HG02571 (cell line): ENCODE results near the gene PTPN13.
"Not testable (repeated sequence)": the region's sequence is repeated elsewhere in the genome, so short reads cannot be mapped to it uniquely, and the experiment has no call there.

Source experiments
- ATAC-seq: cut with Tn5 transposase; IDR thresholded peaks from one replicate; pipeline ENCODE4 v1.9.1; 2021; ENCODE audit warnings: mild to moderate bottlenecking, moderate library complexity; ENCODE audit not compliant: unreplicated experiment

Gene PTPN13

DNA sequence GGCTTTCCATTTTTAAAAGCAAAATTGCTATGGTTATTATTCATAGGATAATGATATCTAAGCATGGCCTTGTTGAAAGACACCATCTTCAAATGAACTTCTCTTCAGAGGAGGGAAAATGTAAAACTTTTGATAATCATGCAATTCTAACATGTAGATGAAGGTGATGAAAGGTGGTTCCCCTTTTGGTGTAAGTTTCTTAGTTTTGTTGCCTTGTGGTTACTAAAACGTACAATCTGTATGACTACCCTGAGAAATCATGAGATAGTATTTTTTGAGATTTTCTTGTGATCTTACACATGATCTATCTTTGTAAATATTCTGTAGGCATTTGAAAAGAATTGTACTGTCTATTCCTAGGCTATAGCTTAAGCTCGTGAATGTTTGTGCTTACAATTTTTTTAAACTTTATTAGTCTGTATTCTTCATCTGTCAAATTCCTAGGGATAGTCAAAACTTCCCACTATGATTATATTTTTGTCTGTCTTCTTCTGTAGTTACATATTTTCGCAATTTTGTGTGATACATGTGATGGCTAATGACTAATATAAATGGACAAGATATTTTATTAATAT lies 47.5 kb downstream of the PTPN13 start:
- ATAC-seq: no peak

DNA sequence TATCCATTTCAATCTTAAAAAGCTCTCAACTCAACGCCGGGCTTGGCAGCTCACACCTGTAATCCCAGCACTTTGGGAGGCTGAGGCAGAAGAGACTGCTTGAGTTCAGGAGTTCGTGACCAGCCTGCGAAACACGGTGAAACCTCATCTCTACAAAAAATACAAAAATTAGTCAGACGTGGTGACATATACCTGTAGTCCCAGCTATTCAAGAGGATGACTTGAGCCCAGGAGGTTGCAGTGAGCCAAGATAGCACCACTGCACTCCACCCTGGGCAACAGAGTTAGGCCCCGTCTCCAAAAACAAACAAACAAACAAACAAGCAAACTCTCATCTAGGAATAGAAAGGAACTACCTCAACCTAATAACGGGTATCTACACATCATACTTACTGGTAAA lies 50.8 kb downstream of the PTPN13 start:
- ATAC-seq: no peak

DNA sequence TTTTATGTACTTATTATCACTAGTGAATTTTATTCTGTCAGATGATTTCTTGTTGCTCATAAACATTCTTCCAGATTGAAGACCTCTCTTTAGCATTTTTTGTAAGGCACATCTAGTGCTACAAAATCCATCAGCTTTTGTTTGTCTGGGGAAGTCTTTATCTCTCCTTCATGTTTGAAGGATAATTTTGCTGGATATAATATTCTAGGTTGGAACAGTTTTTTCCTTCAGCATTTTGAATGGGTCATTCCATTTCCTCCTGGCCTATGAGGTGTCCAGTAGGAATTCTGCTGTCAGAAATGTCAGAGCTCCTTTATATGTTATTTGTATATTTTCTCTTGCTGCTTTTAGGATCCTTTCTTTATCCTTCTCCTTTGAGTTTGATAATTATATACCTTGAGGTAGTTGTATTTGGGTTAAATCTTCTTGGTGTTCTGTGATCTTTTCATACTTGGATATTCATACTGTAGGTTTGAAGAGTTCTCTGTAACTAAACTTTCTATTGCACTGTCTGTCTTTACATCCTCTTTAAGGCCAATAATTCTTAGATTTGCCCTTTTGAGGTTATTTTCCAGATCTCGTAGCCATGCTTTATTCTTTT lies 58.3 kb downstream of the PTPN13 start:
- no peak for ATAC-seq

DNA sequence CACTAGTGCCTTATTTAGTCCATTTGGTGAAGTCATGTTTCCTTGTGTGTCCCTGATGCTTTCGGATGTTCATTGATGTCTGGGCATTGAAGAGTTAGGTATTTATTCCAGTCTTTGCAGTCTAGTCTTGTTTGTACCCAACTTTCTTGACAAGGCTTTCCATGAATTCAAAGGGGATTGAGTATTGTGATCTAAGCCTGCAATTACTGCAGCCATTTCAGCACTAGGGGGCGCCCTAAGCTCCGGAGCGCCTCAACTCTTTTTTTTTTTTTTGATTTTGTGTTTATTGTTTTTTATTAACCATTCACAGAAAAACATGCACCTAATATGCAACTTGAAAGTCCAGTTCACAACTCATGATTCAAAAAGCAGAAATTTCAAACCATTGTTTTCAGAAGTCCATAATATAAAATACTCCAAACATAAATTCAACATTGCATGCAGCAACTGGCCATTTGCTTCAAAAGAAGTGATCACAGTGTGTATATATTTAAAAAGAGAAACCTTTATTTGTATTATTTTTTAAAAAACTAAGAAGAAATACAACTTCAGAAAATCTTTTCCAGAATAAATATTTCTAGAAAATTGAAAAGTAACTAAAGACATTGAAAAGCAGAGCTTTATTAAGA lies 59.2 kb downstream of the PTPN13 start:
- no peak for ATAC-seq

DNA sequence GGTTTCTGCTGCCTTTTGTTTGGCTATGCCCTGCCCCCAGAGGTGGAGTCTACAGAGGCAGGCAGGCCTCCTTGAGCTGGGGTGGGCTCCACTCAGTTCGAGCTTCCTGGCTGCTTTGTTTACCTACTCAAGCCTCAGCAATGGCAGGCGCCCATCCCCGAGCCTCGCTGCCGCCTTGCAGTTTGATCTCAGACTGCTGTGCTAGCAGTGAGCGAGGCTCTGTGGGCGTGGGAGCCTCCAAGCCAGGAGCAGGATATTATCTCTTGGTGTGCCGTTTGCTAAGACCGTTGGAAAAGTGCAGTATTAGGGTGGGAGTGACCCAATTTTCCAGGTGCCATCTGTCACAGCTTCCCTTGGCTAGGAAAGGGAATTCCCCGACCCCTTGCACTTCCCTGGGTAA lies 62.7 kb downstream of the PTPN13 start:
- ATAC-seq: not testable (repeated sequence)

DNA sequence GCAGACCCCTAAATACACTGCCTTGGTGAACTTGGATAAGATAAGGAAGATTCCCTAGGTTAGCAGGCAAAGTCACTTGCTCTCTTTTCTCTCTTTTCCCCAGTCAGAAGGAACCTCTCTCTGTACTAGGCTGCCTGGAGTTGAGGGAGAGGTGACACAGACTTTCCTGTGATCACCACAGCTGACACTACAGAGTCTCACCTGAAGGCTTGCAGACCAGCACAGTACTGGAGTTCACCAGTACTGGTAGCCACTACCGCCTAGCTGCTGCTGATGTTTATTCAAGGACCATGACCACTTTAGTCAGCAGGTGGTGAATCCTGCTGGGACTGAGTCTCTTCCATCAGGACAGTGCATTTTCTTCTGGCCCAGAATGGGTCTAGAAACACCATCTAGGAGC lies 63.3 kb downstream of the PTPN13 start:
- no peak for ATAC-seq

DNA sequence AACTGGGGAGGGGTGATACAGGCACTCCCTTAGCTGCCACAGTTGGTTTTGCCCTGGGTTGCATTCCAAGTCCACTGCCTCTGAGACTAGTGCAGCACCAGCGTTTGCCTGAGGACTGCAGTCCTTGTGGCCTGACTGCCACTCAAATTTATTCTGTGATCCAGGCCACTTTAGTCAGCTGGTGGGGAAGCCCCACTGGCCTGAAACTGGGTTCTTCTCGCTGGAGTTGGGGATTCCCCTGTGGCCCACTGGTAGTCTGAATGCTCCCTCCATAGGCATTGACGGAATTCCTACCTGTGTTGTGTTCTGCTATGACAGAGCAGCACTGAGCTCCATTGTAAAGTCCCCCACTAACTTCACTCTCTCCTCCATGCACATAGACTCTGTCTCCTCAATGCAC lies 63.8 kb downstream of the PTPN13 start:
- no peak for ATAC-seq

DNA sequence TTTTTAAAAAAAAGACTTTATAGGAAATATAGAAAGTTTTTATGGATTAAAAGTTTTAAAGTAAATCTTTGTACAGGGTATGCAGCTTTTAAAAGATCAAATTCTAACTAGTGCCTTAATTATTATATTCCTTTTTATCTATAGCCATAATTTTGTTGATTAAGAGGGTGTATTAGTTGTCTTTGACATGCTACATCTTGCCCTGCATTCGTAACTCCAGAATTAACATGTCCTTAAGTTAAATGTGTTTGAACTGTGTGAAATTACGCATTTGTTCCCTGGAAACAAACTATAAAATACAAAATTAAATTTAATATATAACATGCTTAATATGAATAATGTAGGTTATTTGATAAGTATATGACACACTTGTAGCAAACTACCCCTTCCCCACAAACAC lies 66.3 kb downstream of the PTPN13 start:
- ATAC-seq: no peak

DNA sequence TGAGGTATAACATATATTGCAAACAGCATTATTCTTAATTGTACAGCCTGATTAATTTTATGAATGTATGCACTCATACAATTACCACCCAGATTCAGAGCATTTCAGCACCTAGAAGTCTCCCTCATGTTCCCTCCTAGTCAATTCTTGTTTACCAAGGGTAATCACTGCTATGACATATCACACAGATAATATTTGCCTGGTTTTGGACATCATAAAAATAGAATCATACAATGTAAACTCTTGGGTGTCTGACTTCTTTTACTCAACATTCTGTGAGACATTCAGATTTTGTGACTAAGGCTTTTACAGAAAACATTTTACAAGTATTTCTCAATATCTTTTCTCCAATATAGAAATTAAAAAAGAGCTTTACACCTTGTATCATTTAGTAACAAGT lies 66.9 kb downstream of the PTPN13 start:
- ATAC-seq: no peak

DNA sequence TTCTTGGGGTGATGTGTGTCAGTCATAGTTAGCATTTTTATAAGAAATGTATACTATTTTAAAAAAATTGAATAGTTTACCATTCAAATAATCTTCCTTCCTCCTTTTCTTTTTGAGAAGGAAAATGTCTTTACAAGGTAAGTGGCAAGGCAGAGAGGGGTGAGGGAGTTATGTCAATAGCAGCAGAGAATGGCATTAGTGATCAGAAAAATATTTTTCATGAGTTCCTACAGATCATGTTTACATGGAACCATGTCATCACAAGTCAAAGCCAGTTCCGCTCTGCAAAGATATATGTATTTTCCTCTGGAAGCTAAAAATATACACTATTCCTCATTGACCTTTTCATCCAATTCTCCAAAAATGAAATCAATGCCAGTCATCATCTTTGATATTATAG lies 67.3 kb downstream of the PTPN13 start:
- no peak for ATAC-seq

DNA sequence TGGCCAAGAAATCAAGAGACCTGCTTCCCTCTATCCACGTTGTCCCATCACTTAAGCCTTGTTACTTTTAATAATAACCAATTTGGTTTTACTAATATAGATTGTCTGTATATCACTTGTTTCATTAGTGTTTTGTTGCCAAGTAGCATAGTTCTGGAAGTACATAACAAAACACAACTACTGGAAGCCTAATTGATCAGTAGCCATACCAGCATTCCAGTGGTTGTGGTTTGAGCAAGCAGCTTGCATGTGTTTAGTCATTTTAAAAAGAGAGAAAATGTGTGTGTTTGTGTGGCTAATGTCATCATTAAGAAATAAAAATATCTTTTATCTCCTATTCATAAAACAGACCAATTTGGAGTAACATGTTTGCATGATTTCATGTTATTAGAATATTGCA lies 70.8 kb downstream of the PTPN13 start:
- no peak for ATAC-seq

DNA sequence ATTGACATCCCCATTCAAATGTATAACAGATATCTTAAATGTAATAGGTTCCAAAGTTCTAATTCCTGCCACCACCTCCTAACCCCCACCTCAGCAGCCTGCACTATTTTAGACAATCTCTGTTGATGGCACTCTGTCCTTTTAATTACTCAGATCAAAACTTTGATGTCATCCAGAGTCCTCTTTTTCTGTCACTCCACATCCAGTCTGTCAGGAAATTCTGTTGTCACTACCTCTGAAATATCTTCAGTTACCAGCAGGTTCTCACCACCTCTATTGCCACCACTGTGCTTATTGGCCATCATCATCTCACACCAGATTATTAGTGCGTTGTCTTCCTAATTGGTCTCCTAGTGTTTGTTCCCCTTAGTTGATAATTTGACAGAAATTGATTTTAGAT lies 76.2 kb downstream of the PTPN13 start:
- ATAC-seq: no peak

DNA sequence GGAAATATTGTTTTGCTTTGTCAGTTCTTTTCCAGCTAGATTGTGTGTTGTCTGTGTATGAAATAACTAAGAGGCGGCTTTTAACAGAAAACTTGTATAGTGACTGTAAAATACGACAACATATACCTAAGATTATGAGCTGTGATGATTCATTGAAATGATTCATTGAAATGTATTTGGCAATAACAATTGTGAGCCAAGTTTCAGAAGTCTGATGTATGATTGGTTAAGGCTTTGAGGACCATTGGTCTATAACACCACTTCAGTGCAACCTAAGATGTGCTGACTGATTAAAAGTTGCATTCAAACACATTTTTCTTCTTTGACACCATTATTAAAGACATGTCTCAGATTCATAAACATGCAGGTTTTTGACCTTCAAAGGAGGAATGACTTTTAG lies 76.6 kb downstream of the PTPN13 start:
- no peak for ATAC-seq

DNA sequence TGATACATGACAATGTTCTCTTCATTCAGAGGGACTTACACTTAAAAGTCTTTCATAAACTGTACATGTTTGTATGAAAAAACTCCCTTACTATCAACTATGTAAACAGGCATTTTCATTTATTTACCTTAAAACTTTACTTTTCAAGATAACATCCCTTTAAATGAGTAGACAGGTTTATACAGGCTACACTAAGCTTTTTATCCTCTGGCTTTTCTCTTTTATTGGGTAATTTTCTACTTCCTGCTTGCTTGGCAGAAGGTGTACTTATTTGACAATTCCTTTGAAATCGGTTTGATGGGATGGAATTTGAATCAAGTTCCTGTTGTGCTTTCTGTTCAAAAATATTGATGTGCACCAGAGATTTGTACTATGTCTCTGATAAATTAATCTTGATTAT lies 81.4 kb downstream of the PTPN13 start:
- ATAC-seq: no peak

DNA sequence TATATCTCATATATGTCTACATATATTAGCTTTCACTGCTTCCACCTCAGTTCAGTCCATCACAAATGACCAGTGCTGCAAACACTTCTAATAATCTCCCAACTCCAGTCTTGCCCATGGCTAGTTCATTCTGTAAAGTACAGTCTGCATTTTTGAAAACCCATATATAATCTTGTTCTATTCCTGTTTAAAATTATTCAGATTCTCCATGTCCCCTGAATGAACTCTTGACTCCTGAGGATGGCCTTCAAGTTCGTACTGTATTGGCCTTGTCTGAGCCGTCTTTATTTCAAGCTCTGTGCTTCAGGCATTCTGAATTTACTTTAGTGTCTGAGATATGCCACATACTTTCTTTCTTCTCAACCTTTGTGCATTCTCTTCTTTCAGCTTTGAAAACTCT lies 84.7 kb downstream of the PTPN13 start:
- no peak for ATAC-seq

DNA sequence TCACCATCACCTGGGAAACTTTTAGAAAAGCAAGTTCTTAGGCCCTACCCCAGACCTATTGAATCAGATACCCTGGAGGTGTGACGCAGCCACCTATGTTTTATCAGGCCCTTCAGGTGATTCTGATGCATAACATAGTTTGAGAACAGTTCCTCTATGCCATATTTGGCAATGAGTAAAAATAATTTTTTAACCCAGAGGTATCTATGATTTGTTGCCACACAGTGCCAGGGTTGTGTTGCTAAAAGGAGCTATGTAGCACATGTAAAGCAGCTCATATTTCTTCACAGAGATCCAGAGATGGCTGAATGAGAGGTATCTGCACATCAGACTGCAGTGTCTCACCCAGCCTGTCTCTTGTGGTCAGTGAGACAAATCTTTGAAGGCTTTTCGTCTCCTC lies 85.3 kb downstream of the PTPN13 start:
- no peak for ATAC-seq

DNA sequence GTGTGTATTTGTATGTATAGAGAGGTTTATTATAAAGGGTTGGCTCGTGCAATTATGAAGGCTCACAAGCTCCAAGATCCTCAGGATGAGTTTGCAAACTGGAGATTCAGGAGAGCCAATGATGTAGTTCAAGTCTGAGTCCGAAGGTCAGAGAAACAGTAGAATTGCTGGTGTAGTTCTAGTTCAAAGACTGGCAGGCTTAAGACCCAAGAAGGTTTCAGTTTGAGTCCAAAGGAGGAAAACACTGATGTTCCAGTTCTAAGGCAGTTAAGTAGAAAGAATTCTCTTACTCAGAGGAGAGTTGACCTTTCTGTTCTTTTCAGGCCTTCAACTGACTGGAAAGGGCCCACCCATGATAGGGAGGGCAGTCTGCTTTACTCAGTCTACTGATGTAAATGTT lies 89.1 kb downstream of the PTPN13 start:
- ATAC-seq: no peak

DNA sequence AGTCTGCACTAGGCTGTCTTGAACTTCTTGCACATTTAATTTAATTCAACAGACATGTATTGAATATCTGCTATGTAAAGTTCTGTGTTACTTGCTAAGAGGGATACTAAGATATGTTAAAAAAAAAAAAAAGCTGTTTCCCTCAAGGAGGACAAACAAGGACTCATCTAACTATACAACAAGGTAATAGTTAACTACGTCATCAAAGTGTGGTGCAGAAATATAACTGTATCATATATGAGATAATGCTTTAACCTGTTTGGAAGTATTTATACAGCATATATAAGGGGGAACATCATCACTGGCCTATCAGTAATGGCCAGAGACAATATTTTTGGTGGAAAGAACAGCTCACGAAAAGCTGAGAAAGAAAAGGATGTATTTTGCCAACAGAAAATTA lies 89.9 kb downstream of the PTPN13 start:
- ATAC-seq: no peak

DNA sequence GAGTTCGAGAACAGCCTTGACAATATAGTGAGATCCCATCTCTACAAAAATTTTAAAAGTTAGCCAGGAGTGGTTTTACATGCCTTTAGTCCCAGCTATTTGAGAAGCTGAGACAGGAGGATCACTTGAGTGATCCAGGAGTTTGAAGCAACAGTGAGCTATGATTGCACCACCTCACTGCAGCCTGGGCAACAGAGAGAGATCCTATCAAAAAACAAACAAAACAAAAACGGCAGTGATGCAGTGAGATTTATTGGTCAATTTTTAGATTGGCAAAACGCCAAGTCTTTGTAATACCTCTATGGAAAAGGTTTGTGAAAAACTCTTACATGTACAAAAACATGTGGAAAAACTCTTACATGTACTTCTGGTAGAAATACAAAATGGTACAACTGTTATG lies 91.3 kb downstream of the PTPN13 start:
- ATAC-seq: no peak

DNA sequence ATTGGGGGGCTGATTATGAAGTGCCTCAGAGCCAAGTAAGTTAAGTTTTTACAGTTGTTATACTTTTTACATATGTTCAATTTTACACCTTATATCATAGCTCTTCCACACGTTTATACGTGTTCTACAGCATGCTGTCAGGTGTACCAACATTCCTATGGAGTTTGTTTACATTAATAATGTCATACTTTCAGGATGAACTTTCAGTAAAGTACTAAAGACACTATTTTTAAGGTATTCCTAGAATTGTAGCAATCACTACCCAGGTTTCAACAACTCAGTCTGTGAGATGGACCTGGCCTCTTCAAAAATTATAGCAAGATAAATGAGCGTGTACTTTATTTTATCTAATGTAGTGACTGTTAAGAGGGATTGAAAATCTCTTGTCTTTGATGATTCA lies 92.6 kb downstream of the PTPN13 start:
- ATAC-seq: no peak

DNA sequence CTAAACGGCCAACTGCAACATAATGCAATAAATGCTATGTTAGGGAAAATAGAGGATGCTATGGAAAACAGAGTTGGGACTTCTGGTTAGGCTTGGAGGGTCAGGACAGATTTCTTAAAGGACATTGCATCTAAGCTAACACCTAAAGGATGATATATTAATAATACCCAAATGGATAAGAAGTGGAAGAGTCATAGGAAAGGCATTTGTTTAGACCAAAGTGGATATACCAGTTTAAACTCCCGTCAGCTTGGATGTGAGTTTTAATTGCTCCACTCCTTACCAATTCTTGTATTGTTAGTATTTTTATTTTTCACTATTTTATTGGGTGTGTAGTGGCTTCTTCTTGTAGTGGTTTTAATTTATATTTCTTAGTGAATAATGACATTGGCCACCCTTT lies 93.9 kb downstream of the PTPN13 start:
- ATAC-seq: no peak

DNA sequence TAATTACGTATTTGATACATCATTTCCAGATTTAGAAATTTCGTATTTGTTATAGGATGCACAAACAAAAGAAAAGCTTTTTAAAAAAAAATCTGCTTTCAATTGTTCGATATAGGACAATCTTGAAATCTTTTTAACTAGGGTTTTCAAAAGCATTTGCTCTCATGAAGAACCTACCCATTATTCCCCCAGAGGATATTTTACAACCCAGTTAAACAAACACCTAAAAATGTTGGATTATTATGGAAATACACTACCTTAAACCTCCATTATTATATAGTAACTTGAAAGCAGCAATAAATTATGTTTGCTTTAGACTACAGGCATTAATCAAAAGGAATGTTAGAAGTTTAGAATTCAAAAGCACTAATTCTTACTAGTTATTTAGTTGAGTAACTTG lies 110.5 kb downstream of the PTPN13 start:
- ATAC-seq: no peak
